B cell (primary cell): Measurements from ENCODE around the gene GCN1.

Experiments
- CTCF ChIP-seq: fragments of 200-600 bp; IDR thresholded peaks from one replicate; pipeline ENCODE4 v1.8.0; 2022; ENCODE audit warnings: antibody characterized with exemption, mild to moderate bottlenecking
- EZH2 ChIP-seq: IDR thresholded peaks from 2 replicates; pipeline ENCODE4 v1.6.1; 2012; ENCODE audit warnings: borderline replicate concordance, low read depth, mild to moderate bottlenecking, moderate library complexity, low read length; ENCODE audit not compliant: insufficient read depth, poor library complexity, severe bottlenecking

GRCh38 chr12:120194226-120194533, 335 bp downstream of the GCN1 start:
- TF ChIP-seq CTCF (no peak), EZH2 (no peak)
